Middle frontal gyrus (tissue), 1 donor: Measurements from ENCODE around the gene ST8SIA2.
"Not testable (repeated sequence)": the region's sequence is repeated elsewhere in the genome, so short reads cannot be mapped to it uniquely, and the experiment has no call there.

Experiments
- DNase-seq: peaks from one replicate; pipeline ENCODE4 v3.0.0-alpha.2; 2015; ENCODE audit warnings: low spot score; ENCODE audit errors: extremely low spot score

ST8SIA2 gene

DNA sequence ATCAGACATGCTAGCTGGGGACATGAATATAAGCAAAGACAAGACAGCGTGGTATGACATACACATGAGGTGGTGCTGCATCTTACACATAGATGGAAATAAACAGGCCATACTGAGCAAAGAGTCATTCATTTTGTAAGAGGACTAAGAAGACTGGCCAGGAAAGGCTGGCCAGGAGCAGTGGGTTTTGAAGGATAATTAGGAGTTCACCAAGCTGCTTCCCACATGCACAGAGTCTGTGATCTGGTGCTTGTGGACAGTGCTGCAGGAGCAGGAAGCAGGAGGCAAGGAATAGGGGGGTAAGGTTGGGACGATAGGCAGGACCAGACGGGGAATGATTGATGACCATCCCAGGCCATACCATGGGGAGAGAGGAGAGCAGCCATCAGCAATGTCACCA is 41.5 kb downstream of the ST8SIA2 start:
- DNase-seq, result no peak

DNA sequence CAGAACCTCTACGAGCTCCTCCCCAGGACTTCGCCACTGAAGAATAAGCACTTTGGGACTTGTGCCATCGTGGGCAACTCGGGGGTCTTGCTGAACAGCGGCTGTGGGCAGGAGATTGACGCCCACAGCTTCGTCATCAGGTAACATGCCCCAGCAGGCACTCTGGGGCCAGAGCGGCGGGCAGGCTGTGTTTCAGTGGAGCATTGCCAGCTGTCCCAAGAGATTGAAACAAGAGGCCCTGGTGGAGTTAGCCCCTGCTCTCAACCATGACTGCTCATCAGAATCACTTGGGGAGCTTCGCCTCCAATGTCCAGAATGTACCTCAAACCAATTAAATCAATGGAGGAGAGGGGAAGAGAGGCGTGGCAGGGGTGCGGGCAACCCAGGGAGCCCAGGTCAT is 44.8 kb downstream of the ST8SIA2 start:
- no peak for DNase-seq

DNA sequence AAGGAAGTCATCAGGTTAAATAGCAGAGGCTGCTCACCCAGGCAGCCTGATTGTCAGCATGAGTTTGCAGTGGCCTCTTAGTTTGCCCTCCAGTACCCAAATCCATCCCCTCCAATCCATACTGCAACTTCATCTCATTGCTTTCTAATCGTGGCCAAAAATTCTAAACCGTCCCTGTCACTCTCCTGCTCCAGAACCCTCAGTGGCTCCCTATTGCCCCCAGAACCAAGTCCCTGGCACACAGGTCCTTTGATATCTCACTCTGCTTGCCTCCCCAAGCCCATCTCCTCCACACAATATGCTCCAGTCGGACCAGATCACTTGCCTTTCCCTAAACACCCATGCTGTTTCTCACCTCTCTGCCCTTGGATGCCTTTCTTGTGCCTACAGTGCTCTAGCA is 49.7 kb downstream of the ST8SIA2 start:
- DNase-seq, result no peak

DNA sequence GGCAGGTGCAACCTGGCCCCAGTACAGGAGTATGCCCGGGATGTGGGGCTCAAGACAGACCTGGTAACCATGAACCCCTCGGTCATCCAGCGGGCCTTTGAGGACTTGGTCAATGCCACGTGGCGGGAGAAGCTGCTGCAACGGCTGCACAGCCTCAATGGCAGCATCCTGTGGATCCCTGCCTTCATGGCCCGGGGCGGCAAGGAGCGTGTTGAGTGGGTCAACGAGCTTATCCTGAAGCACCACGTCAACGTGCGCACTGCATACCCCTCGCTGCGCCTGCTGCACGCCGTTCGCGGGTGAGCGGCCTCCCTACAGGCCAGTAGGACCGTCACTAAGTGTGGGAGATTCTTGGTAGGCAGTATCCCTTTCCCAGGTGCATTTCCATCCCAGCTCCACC is 51.0 kb downstream of the ST8SIA2 start:
- no peak for DNase-seq

DNA sequence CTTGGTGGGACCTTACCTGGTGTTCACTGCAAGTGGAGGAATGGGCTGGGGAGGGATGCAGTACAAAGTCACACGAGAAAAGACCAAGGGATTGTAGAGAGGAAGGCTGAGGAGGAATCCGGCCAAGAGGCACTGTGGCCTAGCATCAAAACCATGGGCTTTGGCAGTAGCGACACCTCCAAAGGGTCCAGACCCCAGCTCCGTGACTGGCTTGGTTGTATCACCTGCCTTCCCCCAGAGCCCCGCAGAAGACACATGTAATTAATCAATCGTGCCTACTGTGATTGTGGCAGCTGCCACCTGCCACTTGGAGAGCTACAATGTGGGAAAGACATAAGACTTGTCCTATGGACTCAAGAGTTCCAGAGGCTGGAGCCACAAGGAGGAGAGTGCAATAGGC is 54.7 kb downstream of the ST8SIA2 start:
- DNase-seq, result no peak

DNA sequence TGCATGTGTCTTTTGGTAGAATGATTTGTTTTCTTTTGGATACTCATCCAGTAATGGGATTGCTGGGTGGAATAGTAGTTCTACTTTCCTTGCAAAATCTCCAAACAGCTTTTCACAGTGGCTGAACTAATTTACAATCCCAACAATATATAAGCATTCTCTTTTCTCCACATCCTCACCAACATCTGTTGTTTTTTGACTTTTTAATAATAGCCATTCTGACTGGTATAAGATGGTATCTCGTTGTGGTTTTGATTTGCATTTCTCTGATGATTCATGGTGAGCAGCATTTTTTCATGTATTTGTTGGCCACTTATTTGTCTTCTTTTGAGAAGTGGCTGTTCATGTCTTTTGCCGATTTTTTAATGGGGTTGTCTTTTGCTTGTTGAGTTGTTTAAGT is 55.8 kb downstream of the ST8SIA2 start:
- no peak for DNase-seq

DNA sequence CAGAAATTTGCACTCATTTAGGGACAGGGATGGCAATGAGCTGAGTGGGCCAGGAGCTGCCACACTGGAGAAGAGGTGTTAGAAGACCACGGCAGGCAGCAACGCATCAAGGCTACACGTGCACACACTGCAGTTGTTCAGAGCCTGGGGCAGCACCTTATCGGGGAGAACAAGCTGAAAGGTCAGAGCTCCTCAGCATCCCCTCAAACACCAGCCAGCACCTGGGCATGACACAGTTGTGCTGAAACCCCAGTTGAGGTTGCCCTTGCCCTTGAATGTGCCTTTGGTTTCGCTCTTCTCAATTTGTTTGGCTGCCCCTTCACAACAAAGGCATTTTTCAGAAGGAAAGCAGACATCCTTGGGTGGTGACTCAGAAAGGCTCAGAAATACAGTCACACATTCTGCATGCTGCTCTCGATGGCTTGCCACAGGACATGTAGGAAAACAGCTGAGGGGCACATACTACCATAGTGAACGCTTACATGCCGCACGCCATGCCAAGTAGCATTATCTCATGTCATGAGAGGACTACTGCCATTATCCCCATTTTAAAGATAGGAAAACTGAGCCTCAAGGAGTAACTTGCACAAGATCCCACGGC is 57.6 kb downstream of the ST8SIA2 start:
- no peak for DNase-seq

DNA sequence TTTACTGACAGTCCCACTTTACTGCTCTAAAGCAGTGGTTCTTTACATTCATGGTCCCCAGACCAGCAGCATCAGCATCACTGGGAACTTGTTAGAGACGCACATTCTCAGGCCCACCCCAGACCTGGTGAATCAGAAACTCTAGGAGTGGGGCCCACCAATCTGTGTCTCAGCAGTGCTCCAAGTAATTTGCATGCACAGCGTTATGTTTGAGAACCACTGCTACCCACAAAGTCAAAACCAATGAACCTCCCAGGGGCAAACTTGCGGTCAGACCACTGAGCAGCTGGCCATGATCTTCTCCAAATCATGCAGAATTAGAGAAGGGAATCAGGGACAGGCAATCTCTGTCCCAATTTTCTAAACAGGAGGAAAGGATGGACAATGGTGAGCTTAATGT is 58.5 kb downstream of the ST8SIA2 start:
- DNase-seq, result no peak

DNA sequence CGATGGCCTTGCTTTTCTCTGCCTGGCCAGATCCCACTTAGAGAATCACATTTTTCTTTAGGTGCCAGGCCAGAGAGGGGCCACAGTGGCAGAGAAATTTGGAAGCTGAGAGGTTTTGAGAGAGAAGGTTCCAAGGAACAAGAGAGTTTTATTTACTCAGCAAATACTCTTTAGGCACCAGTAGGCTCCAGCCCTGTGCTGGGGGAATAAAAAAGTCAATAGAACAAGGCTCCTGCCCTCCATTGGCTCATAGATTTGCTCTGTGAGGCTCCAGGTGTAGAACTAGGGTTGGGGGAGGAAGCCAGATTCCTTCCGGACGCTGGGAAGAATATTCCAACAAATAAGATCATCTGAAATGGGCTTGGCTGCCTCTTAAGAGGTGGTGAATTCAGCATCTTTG is 59.9 kb downstream of the ST8SIA2 start:
- no peak for DNase-seq

DNA sequence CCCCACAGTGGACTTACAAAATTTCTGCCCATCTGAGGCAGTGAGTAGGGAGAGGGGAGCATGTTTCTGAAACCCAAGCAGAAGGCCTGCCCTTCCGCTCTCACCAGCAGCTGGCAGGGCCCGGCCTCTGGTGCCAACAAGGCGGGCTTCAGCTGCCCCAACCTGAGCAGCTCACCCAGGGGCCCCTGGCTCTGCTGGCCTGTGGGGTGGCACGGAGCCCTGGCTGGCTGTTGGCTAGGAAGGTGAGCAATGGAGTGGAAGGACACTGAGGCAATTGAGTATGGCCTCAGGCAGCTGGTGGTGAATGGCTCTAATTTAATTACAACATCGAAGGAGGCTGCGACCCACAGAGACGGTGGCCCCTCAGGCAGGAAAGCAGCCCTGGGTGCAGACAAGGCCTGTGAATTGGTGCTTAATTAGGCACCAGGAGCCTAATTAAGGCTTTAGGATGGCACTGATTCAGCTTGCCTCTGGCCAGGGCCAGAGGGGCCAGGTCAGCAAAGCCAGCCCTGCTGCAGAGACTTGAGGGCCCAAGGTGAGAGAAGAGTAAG is 60.9 kb downstream of the ST8SIA2 start:
- no peak for DNase-seq

DNA sequence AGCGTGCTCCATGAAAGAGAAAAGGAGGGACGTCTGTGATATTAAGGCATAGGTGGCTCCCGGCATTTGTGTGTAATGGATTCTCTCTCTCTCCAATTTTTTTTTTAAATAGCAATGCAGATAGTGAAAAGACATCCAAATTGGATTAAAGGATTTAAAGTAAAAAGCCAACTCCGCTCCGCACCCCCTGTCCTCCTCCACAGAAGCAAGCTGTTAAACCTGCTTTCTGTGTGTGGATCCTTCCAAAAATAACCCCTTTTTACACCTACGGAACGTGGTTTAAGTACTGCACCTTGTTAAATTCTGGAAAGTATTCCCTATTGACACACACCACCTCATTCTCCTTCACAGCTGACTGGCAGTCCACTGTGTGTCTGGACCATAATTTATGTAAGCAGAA is 61.6 kb downstream of the ST8SIA2 start:
- DNase-seq, result no peak

DNA sequence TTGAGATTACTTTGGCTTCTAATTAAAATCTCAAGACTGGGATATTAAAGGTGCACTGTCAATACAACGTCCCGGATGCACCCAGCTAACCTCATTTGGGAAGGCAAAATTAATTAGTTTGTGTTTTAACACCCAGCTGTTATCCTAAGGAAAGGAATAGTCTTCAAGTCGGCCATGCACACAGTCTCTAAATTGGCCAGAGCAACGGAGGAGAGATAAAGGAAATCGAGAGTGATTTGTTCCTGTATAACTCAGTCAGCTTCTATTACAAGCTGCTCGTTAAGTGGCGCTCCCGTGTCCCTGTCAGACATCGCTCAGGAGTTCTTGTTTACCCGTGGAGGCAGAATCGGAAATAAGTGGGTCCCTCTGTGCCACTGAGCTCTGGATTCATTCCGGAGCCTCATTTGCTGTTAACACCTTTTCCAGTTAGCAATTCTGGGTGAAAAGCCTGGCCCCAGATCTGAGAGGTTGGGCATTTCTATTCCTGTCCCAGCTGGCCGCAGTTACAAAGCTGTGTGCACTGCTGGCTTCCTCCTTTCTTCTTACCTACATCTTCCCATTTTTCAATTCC is 63.9 kb downstream of the ST8SIA2 start:
- no peak for DNase-seq

DNA sequence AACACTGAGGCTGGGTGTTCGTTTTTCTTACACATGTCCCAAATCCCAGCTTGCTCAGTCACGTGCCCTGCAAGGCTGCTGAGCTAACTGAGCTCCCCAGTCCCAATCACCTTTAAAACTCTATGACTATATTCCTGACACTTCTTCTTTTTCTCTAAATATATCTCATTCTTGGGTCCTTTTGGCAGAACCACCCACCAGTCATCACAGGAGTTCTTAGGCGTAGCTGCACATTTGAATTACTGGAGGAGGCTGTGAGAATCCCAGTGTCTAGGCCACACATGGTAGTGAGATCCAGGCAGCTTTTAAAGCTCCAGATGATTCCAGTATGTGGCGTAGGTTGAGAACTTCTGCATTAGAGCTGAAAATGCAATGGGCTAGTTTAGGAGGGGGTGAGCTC is 66.3 kb downstream of the ST8SIA2 start:
- peak; percentile 28 for DNase-seq

DNA sequence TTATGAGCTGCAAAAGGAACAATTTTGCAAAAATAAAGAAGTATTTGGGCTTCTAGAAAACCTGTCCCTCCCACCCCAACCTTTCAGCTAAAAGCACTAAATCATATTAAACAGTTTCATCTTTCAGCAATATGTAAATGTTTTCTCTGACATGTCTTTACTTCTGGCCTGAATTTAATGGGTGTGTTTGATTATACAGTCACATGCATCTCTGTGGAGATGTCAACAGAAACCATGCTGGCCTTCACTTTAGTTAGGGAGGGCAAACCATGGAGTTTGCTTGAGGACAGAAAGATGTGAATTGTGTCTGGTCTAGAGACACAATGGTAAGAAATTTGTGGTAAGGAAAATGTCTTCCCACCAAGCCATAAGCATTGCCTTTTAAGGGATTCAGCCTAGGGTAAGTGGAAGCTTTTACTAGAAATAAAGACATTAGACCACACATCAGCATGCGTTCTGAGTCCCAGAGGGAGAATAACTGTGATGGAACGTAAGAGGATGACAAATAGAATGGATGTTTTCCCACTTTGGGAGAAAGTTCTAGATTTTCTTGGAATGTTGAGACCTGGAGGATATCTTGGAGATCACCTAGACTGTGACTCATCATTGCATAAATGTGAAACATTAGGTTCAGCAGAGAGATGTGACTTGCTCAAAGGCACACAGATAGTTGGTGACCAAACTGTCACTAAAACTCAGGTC is 68.9 kb downstream of the ST8SIA2 start:
- no peak for DNase-seq

DNA sequence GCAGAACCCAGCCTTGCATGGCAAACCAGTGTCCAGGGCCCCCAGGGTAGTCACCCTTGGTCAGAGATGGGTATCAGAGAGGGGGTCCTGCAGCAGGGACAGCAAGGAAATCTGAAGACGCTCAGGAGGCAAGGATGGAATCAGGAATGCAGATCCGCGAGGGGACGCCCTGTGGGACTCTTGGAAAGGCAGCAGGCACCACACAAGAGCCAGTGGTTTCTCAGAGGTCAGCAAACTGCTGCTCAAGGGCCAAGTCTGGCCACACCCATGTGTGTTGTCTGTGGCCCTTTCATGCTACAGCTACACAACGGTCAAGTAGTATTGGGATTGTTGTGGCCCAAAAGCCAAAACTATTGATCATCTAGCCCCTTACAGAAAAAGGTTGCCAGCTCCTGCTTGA is 69.7 kb downstream of the ST8SIA2 start:
- DNase-seq, result no peak

DNA sequence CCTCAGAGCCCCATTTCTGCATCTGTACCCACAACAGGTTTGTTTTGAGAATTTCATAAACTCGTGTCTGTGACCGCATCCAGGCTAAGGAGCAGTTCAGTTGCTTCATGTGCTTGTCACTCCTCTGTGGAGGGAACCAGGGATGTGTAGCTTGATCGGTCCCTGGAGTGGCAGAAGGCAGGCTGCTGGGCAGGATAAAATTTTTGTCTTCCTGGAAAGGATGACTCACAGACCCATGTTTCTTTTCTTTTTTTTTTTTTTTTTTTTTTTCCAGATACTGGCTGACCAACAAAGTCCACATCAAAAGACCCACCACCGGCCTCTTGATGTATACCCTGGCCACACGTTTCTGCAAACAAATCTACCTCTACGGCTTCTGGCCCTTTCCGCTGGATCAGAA is 70.1 kb downstream of the ST8SIA2 start:
- DNase-seq, result no peak

DNA sequence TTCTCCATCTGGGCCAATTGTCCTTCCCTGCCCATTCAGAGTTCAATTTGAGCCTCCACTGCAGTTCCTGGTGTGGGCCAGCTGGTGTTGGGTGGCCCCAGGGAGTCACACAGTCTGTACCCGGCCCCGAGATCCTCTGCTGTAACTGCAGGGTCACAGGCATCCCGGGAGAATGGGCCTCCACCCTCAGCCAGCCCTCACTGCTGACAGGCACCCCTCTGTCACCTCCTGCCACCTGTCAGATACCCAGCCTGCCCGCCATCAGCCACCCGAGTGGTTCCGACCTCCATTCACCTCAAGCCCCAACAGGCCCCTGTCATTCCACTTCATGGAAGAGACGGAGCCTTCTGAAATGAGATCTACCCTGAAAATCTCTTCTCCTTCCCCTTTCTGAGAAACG is 73.2 kb downstream of the ST8SIA2 start:
- DNase-seq, result no peak

DNA sequence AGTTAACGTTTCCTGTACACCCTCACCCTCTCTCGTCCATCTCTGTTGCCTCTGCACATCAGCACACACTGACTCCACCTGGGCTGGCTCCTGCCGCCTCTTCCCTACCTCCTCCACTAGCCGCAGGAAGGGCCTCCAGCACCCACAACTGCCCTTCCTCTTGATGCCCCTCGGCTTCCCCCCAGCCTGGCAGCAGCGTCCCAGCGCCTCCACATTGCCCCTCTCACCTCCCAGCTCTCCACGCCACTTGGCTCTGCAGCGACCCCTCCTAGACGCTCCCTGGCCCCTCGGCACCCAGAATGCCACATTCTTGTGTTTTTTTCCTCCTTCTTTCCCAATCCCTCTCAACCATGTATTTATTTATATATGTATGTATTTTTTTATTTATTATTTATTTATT is 73.6 kb downstream of the ST8SIA2 start:
- DNase-seq, result no peak

DNA sequence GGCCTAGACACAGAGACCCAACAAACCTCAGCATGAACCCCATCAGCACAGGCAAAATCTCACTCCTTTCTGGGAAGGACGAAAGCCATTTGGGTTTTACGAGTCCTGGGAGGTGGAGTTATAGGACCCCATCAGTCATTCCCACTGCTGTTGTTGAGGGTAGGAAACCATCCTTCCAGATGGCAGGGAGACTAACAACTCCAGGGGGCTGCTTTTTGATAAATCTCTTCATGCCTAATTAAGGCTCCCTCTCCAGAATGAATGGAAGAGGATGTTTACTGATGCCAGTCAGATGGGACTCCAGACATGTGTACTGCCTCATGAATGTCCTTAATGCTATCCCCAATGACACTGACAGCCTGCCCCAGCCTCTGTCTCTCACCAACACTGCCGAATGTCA is 75.3 kb downstream of the ST8SIA2 start:
- DNase-seq, result no peak

DNA sequence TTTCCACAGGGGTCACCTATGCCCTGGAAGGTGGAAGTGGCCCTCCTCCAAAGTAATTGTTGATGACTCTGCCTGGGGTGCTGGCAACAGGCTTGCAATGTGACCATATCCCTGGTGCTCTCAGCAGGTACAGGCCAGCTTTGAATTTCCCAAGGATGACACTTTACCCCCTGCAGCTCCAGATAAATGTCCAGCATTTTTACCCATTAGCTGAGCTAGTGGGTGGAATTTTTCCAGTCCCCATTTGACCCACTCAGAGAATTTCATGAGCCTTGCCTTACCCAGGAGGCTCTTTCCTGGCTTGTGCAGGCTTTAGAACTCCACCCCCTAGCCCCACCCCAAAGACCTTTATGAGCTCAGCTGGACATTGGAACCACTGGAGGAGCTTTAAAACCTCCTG is 77.6 kb downstream of the ST8SIA2 start:
- no peak for DNase-seq

DNA sequence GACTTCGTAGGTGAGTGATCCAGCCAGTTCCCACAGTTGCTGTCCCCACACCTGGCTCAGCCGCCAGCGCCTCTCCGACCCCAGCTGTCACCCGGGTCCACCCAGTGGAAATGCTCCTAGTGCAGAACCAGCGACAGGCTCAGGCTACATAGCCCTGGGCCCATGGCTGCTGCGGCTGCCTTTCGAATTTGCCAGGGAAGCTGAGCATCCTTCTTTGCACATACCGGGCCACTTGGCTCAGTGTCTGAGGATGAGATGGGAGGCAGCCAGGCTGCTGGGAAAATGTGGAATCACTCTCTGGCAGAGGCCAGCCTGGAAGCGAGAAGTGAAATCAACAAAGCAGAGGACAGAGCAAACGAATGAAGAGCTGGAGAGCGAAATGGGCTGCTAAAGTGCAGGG is 80.1 kb downstream of the ST8SIA2 start:
- no peak for DNase-seq

DNA sequence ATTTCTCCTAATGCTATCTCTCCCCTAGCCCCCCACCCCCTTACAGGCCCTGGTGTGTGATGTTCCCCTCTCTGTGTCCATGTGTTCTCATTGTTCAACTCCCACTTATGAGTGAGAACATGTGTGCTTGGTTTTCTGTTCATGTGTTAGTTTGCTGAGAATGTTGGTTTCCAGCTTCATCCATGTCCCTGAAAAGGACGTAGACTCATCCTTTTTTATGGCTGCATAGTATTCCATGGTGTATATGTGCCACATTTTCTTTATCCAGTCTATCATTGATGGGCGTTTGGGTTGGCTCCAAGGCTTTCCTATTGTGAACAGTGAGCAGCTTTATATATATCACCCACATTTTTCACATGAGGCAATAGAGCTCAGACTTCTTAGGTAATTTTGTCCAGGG is 86.0 kb downstream of the ST8SIA2 start:
- not testable (repeated sequence) for DNase-seq

DNA sequence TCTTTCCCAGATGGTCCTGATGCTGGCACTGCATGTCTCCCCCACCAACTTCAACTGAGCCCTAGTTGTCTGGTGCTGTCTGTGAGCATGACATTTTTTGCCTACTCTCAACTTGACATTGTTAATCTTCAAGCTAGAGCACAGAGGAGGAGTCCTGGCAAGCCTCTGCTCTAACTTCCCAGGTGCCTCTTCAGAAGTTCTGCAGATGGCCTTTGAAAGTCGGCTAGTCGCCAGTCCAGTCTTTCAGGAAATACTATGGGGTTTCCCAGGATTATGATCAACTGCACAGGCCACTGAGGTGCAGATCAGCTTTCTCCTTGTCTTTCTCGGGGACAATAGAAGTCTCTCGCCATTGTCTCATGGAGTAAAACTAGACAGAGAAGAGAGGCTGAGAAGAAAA is 86.7 kb downstream of the ST8SIA2 start:
- no peak for DNase-seq
